Neuron (in vitro differentiated cells): ENCODE data around the gene SLC16A10.

Experiments used
- H2AFZ ChIP-seq: one replicate; pipeline ENCODE4 v1.6.1; 2013; ENCODE audit warnings: low read depth, mild to moderate bottlenecking, inconsistent platforms, low read length, moderate library complexity
- H3K27me3 ChIP-seq: one replicate; pipeline ENCODE4 v1.6.1; 2013; ENCODE audit warnings: low read length; ENCODE audit not compliant: insufficient read depth
- H3K36me3 ChIP-seq: one replicate; pipeline ENCODE4 v1.6.1; 2013; ENCODE audit warnings: low read length; ENCODE audit not compliant: insufficient read depth
- H3K4me1 ChIP-seq: one replicate; pipeline ENCODE4 v1.6.1; 2013; ENCODE audit warnings: low read length; ENCODE audit not compliant: insufficient read depth
- H3K4me3 ChIP-seq: 2 replicates; pipeline ENCODE4 v1.5.1; 2013; ENCODE audit warnings: mild to moderate bottlenecking, low read length, moderate library complexity
- H3K9me3 ChIP-seq: one replicate; pipeline ENCODE4 v1.6.1; 2013; ENCODE audit warnings: low read length

Gene SLC16A10

GRCh38 chr6:111277819-111278218 is 190.5 kb downstream of the SLC16A10 start:
- H3K4me1 ChIP-seq, result no peaks in the 10 kb centered on the region
- no peak overlapping the region for H2AFZ ChIP-seq
- H3K9me3 ChIP-seq, result peaks cover 33% of the 10 kb centered on the region
- no peak overlapping the region for H3K4me3 ChIP-seq
- peaks cover 67% of the 10 kb centered on the region for H3K36me3 ChIP-seq
- H3K27me3 ChIP-seq, result no peaks in the 10 kb centered on the region

- H3K9me3 ChIP-seq, result peaks cover 35% of the 10 kb centered on the region
- peaks cover 64% of the 10 kb centered on the region for H3K36me3 ChIP-seq
- H2AFZ ChIP-seq, result no peak overlapping the region
- no peaks in the 10 kb centered on the region for H3K27me3 ChIP-seq
- no peak overlapping the region for H3K4me3 ChIP-seq
- H3K4me1 ChIP-seq, result no peaks in the 10 kb centered on the region
Observed at GRCh38 chr6:111278731-111279130, 191.4 kb downstream of the SLC16A10 start.

GRCh38 chr6:111280445-111280955 is 193.2 kb downstream of the SLC16A10 start:
- Histone ChIP-seq H3K9me3 (peaks cover 26% of the 10 kb centered on the region), H3K27me3 (no peaks in the 10 kb centered on the region), H3K4me3 (no peak overlapping the region), H3K36me3 (peaks cover 51% of the 10 kb centered on the region), H2AFZ (no peak overlapping the region), H3K4me1 (no peaks in the 10 kb centered on the region)
